Measurements from ENCODE around the gene ACD.

Gene ACD

DNA sequence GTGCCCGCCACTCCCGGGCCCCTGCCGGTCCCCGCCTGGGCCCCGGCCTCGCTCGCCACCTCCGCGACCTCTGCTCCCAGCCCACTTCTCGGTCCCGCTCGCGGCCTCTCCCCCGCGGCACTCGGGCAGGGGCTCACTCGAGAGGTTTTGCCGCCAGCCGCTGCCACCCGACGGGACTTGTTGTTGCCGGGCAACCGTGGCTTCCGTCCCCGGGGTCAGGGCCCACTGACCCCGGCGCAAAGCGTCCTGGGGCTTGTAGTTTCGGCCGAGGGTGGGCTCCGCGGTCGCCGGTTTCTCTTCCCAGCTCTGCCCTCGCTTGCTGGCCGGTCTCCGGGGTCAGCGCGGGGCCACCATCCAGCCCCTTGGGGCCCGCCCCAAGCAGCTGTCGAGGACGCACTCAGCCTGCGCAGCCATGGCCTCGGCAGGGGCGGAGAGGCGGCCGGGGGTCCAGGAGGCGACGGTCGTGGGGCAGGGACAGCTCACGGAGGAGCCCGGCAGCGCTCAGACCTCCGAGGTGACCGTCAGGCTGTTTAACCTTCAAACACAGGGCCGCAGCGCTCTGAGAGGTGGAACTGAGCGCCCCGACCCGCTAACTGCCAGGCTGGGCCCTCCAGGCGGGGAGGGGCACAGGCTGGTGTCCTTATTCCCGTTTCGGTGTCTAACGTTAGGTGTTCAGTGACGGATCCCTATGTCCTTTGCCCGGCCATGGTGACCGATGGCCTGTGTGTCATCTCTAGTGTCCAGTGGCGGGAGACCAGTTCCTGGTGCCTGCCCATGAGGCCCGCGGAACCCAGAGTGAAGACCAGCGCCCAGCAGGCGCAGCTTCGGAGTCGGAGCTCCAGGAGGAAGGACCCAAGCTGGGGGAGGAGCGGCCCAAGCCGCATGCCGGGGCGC, 6.7 kb upstream of the ACD start, which contains the start of the genes C16orf86 and ENKD1:
Gene C16orf86 (plus strand): TSS at position 256 of the 894 bp plus-strand sequence. CDS start 157 bp downstream, at position 413.
Gene ENKD1 (minus strand): TSS at position 192 of the 894 bp plus-strand sequence. CDS start 308 bp downstream, outside the sequence.
- intact Hi-C loops (cut with DNase I; ENCODE audit: low total_unique reads): loop anchor here (1.0 to 5.0 kb wide), 3 partner anchors 104 to 140 kb away; partner anchors contain the start of genes RANBP10 and TSNAXIP1
- peak; percentile 80 to 91 for DNase-seq

DNA sequence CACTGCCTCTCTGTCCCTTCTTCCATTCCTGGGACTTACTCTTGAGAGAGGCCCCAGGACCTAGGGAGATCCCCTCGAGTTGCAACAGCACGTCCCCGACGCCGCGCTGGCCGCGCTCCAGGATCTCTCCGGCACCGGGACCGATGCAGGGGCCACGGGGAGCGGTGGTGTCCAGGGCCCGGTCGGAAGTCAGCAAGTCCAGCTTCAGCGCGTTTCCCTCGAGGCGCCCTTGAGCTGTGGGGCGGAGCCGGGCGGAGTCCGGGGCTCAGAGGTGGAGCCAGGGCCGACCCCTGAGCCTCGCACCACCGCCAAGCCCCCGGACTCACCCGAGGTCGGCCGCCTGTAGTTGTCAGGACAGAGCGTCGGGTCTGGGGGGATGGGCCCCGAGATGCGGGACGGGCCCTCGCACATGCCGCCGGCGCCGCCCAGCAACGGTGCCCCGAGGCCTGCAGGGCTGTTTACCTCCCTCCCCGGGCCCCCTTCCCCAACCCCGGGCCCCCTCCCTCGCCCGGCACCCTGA, 6.0 kb upstream of the ACD start:
- no peaks in the 10 kb centered on the region for H3K27me3 ChIP-seq
- peak overlapping the region; percentile 90 to 95 for H3K27ac ChIP-seq
- DNase-seq: peak in 1 of 2 donors; percentile 70
- peaks cover 0 to 25% (median 6%) of the 10 kb centered on the region in 3 donors for H3K36me3 ChIP-seq
- intact Hi-C loops (cut with DNase I; ENCODE audit: low total_unique reads): loop anchor here (5.0 kb wide), 2 partner anchors 119 to 141 kb away; partner anchors contain the start of genes RANBP10 and TSNAXIP1
- no peaks in the 10 kb centered on the region for H3K9me3 ChIP-seq
- TF ChIP-seq, protein P1, sequence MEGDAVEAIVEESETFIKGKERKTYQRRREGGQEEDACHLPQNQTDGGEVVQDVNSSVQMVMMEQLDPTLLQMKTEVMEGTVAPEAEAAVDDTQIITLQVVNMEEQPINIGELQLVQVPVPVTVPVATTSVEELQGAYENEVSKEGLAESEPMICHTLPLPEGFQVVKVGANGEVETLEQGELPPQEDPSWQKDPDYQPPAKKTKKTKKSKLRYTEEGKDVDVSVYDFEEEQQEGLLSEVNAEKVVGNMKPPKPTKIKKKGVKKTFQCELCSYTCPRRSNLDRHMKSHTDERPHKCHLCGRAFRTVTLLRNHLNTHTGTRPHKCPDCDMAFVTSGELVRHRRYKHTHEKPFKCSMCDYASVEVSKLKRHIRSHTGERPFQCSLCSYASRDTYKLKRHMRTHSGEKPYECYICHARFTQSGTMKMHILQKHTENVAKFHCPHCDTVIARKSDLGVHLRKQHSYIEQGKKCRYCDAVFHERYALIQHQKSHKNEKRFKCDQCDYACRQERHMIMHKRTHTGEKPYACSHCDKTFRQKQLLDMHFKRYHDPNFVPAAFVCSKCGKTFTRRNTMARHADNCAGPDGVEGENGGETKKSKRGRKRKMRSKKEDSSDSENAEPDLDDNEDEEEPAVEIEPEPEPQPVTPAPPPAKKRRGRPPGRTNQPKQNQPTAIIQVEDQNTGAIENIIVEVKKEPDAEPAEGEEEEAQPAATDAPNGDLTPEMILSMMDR (IDR thresholded peaks at IDR 0.05): no peak
- peaks cover 0 to 35% (median 30%) of the 10 kb centered on the region in 4 donors for H3K4me1 ChIP-seq
- H3K4me3 ChIP-seq: peak overlapping the region; percentile 71 to 82

More for the DNA sequence above, 6.7 kb upstream of the ACD start, which contains the start of the genes C16orf86 and ENKD1:
- Histone ChIP-seq H3K36me3 (peaks cover 0 to 25% (median 6%) of the 10 kb centered on the region in 3 donors), H3K9me3 (no peaks in the 10 kb centered on the region), H3K4me3 (peak within 1 kb of the TSS; percentile 71 to 82), H3K4me1 (peaks cover 0 to 29% (median 23%) of the 10 kb centered on the region in 4 donors), H3K27me3 (no peaks in the 10 kb centered on the region), H3K27ac (peak within 1 kb of the TSS; percentile 90 to 95)
- TF ChIP-seq, protein P1 (IDR thresholded peaks at IDR 0.05): no peak

DNA sequence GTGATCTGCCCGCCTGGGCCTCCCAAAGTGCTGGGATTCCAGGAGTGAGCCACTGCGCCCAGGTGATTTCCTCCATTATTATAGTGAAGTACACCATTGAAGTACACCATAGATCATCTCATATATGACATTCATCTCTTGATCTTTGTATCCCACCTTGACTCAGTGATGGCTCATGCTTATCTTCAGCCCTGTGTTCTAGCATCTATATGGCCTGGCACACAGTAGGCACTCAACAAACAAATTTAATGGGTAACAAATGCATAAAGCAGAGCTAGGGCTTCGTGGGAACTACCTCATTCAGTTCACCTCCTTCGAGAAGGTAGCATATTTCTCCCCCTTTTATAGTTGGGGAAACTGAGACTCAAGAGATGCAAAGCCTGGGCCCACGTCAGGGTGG, 5.5 kb upstream of the ACD start:
- Histone ChIP-seq H3K4me3 (peak overlapping the region; percentile 71 to 82), H3K4me1 (peaks cover 0 to 37% (median 31%) of the 10 kb centered on the region in 4 donors), H3K9me3 (no peaks in the 10 kb centered on the region), H3K27me3 (no peaks in the 10 kb centered on the region), H3K36me3 (peaks cover 0 to 25% (median 6%) of the 10 kb centered on the region in 3 donors), H3K27ac (peak overlapping the region in 1 of 2 donors; percentile 95)
- DNase-seq: no peak
- intact Hi-C loops (cut with DNase I; ENCODE audit: low total_unique reads): loop anchor here (5.0 kb wide), 2 partner anchors 118 to 142 kb away; partner anchors contain the start of genes RANBP10 and TSNAXIP1
- TF ChIP-seq, protein P1 (IDR thresholded peaks at IDR 0.05): no peak

DNA sequence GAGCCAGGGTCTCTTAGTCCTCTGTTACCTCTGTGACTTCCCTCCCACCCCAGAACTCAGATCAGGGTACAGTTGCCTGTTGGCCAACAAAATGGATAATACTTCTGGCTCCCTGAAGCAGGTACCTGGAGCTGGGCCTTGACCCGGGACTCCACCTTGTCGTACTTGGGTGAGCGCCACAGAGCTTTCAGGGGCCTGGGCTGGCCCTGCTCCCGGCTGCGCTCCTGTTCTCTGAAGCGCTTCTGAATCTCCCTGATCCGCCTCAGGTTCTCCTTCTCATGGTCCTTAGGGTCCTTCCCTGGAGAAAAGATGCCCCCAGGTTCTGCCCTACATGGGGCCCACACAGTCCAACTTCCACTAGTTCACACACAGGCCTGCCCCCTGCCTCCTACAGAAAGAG, 4.8 kb upstream of the ACD start:
- no peak for DNase-seq
- no peak overlapping the region for H3K27ac ChIP-seq
- H3K4me1 ChIP-seq: peaks cover 0 to 38% (median 31%) of the 10 kb centered on the region in 4 donors
- TF ChIP-seq, protein P1 (IDR thresholded peaks at IDR 0.05): no peak
- H3K9me3 ChIP-seq: no peaks in the 10 kb centered on the region
- H3K4me3 ChIP-seq: no peak overlapping the region
- no peaks in the 10 kb centered on the region for H3K27me3 ChIP-seq
- peaks cover 0 to 25% (median 6%) of the 10 kb centered on the region in 3 donors for H3K36me3 ChIP-seq
- intact Hi-C loops (cut with DNase I; ENCODE audit: low total_unique reads): loop anchor here (5.0 kb wide), 2 partner anchors 118 to 142 kb away; partner anchors contain the start of genes RANBP10 and TSNAXIP1

DNA sequence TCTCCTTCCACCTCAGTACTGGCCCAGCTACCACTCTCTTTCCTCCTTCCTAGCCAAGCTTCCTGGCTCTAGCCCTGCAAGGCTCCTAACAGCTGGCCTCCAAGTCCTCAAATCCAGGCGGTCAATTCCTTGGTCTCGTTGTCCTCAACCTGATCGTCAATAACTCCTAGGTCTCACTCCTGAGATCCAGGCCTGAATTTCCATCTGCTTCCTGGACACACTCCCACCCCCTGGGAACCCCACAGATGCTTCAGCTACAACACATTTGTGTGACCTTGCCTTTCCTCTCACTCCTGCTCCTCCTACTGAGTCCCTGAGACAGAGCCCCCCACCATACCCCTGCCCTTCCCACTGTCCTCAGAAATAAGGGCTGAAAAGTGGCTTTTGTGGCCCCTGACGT, 4.2 kb upstream of the ACD start:
- Histone ChIP-seq H3K4me1 (peaks cover 0 to 44% (median 37%) of the 10 kb centered on the region in 4 donors), H3K27me3 (no peaks in the 10 kb centered on the region), H3K36me3 (peaks cover 0 to 25% (median 6%) of the 10 kb centered on the region in 3 donors), H3K9me3 (no peaks in the 10 kb centered on the region), H3K4me3 (no peak overlapping the region), H3K27ac (no peak overlapping the region)
- DNase-seq: no peak
- intact Hi-C loops (cut with DNase I; ENCODE audit: low total_unique reads): no loop called here
- TF ChIP-seq, protein P1 (IDR thresholded peaks at IDR 0.05): no peak
